ENCODE measurements around the gene GTF3A. TPM values are rescaled to one million over a fixed set of nuclear protein-coding genes. Genes with fewer than 3 reads are reported as not detected.

Gene GTF3A
- total and polyA plus RNA-seq, 2 of the 8 experiments (the other 6 are each of a cell fraction or from before 2014, with no cell fraction given): 41.6 to 96.5 TPM

DNA sequence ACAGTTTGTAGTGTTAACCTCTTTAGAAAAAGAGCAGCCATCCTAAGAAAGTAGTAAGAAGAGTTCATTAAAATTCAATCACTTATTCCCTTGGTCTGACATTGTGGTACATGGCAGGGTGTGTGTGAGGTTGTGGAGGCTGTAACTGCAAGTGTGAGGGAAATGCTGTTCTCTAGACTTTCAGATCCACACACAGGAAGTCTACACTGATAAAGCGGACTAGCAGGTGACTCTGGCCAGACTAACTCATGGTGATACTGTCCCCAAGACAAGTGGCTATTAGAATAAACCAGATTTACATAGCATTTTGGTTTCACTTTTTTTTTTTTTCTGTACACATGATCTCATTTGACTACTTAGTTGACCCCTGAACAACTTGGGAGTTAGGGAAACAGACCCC is 16.0 kb downstream of the GTF3A start:
- Histone ChIP-seq H3K9me3 (ENCODE audit: insufficient read depth in 2 of 2, low read depth in 1 of 2, low read length in 1 of 2) (no peaks in the 10 kb centered on the region), H3K79me2 (ENCODE audit: control insufficient read depth in 1 of 2, insufficient read depth in 2 of 2, low read length in 2 of 2) (peaks cover 0 to 4% of the 10 kb centered on the region in 2 experiments; a peak in 3 of 4 replicates), H2BK5ac (ENCODE audit: low read depth, low read length) (no peak overlapping the region), H3K23me2 (ENCODE audit: low read depth, low read length) (no peaks in the 10 kb centered on the region), H3K9ac (replicated peaks in 1 of 4; ENCODE audit: extremely low read depth in 1 of 4, low read depth in 3 of 4, low read length in 3 of 4) (no peak overlapping the region), H4K5ac (ENCODE audit: insufficient read length, low read depth, low read length) (no peak overlapping the region), H3K4me1 (replicated peaks in 1 of 4; ENCODE audit: control insufficient read depth in 3 of 4, insufficient read depth in 4 of 4, low read length in 3 of 4) (peaks cover 0 to 4% (median 3%) of the 10 kb centered on the region in 4 experiments; a peak in 3 of 7 replicates), H2BK20ac (ENCODE audit: low read length) (no peak overlapping the region), H3K4me2 (ENCODE audit: insufficient read depth in 1 of 2, low read depth in 2 of 2, low read length in 2 of 2) (no peak overlapping the region), H2AK5ac (ENCODE audit: low read depth, low read length) (no peak overlapping the region), H3K4ac (replicated peaks; ENCODE audit: insufficient read length, low read depth, low read length) (no peak overlapping the region), H4K91ac (replicated peaks; ENCODE audit: insufficient read length, low read length) (no peak overlapping the region), H3K36me3 (ENCODE audit: control insufficient read depth in 2 of 4, insufficient read depth in 4 of 4, low read length in 3 of 4) (peaks cover 0 to 10% (median 7%) of the 10 kb centered on the region in 4 experiments; a peak in 6 of 8 replicates), H3K14ac (ENCODE audit: insufficient read length) (no peak overlapping the region), H3K79me1 (ENCODE audit: low read depth, low read length) (peaks cover 2% of the 10 kb centered on the region; the same call in 1 of the 2 replicates), H3K27ac (ENCODE audit: low read depth, low read length) (no peak overlapping the region), H4K8ac (ENCODE audit: extremely low read depth, insufficient read depth, low read length) (no peak overlapping the region), H3K56ac (replicated peaks; ENCODE audit: insufficient read length, low read depth, low read length) (no peak overlapping the region), H2BK120ac (replicated peaks; ENCODE audit: low read depth, low read length) (no peak overlapping the region), H2BK15ac (ENCODE audit: low read length) (no peak overlapping the region), H3K4me3 (ENCODE audit: extremely low read depth in 1 of 4, insufficient read depth in 2 of 4, low read depth in 3 of 4, low read length in 4 of 4) (no peak overlapping the region), H4K20me1 (replicated peaks in 1 of 2; ENCODE audit: control insufficient read depth in 1 of 2, insufficient read depth in 2 of 2, low read length in 2 of 2) (peaks cover 0 to 1% of the 10 kb centered on the region in 2 experiments), H2AFZ (ENCODE audit: low read length) (no peak overlapping the region), H3K18ac (ENCODE audit: extremely low read depth, low read length) (no peak overlapping the region), H3K27me3 (replicated peaks in 1 of 4; ENCODE audit: control insufficient read depth in 3 of 4, extremely low read depth in 1 of 4, insufficient read depth in 3 of 4, low read length in 3 of 4) (no peaks in the 10 kb centered on the region), H2BK12ac (ENCODE audit: low read depth, low read length) (no peak overlapping the region), H3K23ac (ENCODE audit: insufficient read length) (no peak overlapping the region)
- DNase-seq (ENCODE audit: low read depth in 1 of 2, low spot score in 2 of 2) (no peak), FAIRE-seq (no peak)
- ChIA-PET CTCF (ENCODE audit: partially characterized antibody) (no interaction called here), POLR2A (ENCODE audit: partially characterized antibody) (interaction anchor here (1.7 kb wide), 1 partner anchor 15 kb away, joined by 4 read pairs; no protein-coding TSS in a partner anchor)
- 94% methylated on average over 1 of the region's 1 CpG; no CpG with 5 or more reads in 1 of the 2 experiments for WGBS, 2 experiments (ENCODE audit: extremely low coverage in 1 of 2, insufficient coverage in 1 of 2, insufficient read length in 1 of 2, insufficient replicate concordance in 2 of 2, low coverage in 1 of 2, low lambda C conversion rate in 2 of 2, missing lambda C conversion rate in 1 of 2)
- TF ChIP-seq POU5F1 (IDR thresholded peaks at IDR 0.05; ENCODE audit: low read depth, low read length): no peak
- TF ChIP-seq CTBP2 (IDR thresholded peaks at IDR 0.05; ENCODE audit: borderline replicate concordance, insufficient read depth, insufficient read length, low read length): no peak
